Breast epithelium (tissue), 4 donors: ENCODE results near the gene CABP7. TPM values are rescaled to one million over a fixed set of nuclear protein-coding genes. Genes with fewer than 3 reads are reported as not detected.

Source experiments
- DNase-seq, 2 donors: peaks; one replicate each; pipeline ENCODE4 v3.0.0-alpha.2; 2019; ENCODE audit warnings: low spot score in 2 of 2
- H3K27ac ChIP-seq, 2 donors: fragments of 200-600 bp; sonication (generic) in 1 of 2; one replicate each; pipeline ENCODE4 v1.5.1; 2016 to 2019; ENCODE audit warnings: mild to moderate bottlenecking in 1 of 2
- H3K27me3 ChIP-seq, 2 donors: fragments of 200-600 bp; sonication (generic) in 1 of 2; one replicate each; pipeline versions ENCODE4 v1.5.1 to v1.6.0; 2017 to 2019; ENCODE audit warnings: control low read depth in 1 of 2, mild to moderate bottlenecking in 1 of 2
- H3K36me3 ChIP-seq: fragments of 200-600 bp; one replicate; pipeline ENCODE4 v1.5.1; 2019
- H3K4me1 ChIP-seq, 2 donors: fragments of 200-600 bp; sonication (generic); one replicate each; pipeline ENCODE4 v1.5.1; 2016 to 2019; ENCODE audit warnings: control low read depth in 1 of 2
- H3K4me3 ChIP-seq, 3 donors: fragments of 200-600 bp; sonication (generic); 1 replicate in 2 of 3; 2 replicates in 1 of 3; pipeline ENCODE4 v1.5.1; 2016 to 2019; ENCODE audit warnings: mild to moderate bottlenecking in 3 of 3, moderate library complexity in 2 of 3
- H3K9me3 ChIP-seq, 2 donors: fragments of 200-600 bp; sonication (generic) in 1 of 2; one replicate each; pipeline ENCODE4 v1.5.1; 2016 to 2019; ENCODE audit warnings: control low read depth in 1 of 2
- POLR2A ChIP-seq: fragments of 450-650 bp; IDR thresholded peaks from one replicate; pipeline ENCODE4 v1.6.1; 2016; ENCODE audit warnings: antibody characterized with exemption, mild to moderate bottlenecking, moderate library complexity
- POLR2AphosphoS5 ChIP-seq, 3 donors: sonication (generic); formaldehyde crosslinking; IDR thresholded peaks; one replicate each; pipeline ENCODE4 v1.6.1; 2017; ENCODE audit warnings: antibody characterized with exemption in 3 of 3
- intact Hi-C: fragments of 100-400 bp; cut with DNase I; formaldehyde crosslinking; loops from one replicate; pipeline ENCODE4 v1.15.1; 2023; ENCODE audit warnings: low total_unique reads
- total RNA-seq, 3 donors: library from RNA; depleted of rRNA; stranded (reverse); fragments of >200 nt; gene quantifications; one replicate each; pipeline ENCODE4 v1.1.0, GENCODE V29; 2016
- TF ChIP-seq, protein P1 (sequence below), 3 donors: fragments of 450-650 bp; IDR thresholded peaks; one replicate each; pipeline ENCODE4 v1.5.1; 2016 to 2017; ENCODE audit warnings: antibody characterized with exemption in 3 of 3, mild to moderate bottlenecking in 3 of 3, moderate library complexity in 3 of 3

CABP7 gene
- total RNA-seq, 3 donors from 2014 or later: not detected

DNA sequence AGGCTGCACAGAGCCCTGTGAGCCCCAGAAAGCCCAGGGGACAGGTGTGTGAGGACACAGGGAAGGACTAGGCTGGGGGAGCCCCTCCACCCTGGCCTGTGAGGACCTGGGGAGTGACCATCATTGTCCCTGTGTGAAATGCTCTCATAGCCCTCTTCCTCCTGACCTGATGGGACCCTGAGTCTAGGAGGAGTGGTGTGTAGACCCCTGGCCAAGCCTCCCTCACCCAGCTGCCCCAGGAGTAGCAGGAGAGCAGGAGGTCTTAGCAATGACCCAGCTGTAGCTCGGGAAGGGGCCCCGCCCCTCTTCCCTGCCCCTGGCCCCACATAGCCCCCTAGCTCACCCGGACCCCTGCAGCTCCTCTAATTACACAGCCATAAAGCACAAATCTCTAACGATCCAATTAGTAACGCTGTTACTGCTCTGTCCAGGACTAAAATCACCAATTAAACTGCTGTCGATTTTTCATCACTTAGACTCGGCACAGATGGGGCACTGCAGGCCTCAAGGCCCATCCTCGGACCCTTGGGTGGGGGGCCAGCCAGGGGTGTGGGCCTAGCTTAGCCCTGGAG lies 6.6 kb upstream of the CABP7 start:
- DNase-seq: no peak
- H3K27me3 ChIP-seq: peaks cover 0 to 9% of the 10 kb centered on the region in 2 donors
- H3K9me3 ChIP-seq: no peaks in the 10 kb centered on the region
- H3K36me3 ChIP-seq: no peaks in the 10 kb centered on the region
- intact Hi-C loops: loop anchor here (5.0 kb wide), 1 partner anchor 789 kb away; no protein-coding TSS in a partner anchor
- H3K4me3 ChIP-seq: no peak overlapping the region
- TF ChIP-seq, protein P1, sequence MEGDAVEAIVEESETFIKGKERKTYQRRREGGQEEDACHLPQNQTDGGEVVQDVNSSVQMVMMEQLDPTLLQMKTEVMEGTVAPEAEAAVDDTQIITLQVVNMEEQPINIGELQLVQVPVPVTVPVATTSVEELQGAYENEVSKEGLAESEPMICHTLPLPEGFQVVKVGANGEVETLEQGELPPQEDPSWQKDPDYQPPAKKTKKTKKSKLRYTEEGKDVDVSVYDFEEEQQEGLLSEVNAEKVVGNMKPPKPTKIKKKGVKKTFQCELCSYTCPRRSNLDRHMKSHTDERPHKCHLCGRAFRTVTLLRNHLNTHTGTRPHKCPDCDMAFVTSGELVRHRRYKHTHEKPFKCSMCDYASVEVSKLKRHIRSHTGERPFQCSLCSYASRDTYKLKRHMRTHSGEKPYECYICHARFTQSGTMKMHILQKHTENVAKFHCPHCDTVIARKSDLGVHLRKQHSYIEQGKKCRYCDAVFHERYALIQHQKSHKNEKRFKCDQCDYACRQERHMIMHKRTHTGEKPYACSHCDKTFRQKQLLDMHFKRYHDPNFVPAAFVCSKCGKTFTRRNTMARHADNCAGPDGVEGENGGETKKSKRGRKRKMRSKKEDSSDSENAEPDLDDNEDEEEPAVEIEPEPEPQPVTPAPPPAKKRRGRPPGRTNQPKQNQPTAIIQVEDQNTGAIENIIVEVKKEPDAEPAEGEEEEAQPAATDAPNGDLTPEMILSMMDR (IDR thresholded peaks at IDR 0.05): no peak
- TF ChIP-seq POLR2A (no peak), POLR2AphosphoS5 (IDR thresholded peaks at IDR 0.05) (no peak)
- H3K4me1 ChIP-seq: no peaks in the 10 kb centered on the region
- H3K27ac ChIP-seq: no peak overlapping the region

DNA sequence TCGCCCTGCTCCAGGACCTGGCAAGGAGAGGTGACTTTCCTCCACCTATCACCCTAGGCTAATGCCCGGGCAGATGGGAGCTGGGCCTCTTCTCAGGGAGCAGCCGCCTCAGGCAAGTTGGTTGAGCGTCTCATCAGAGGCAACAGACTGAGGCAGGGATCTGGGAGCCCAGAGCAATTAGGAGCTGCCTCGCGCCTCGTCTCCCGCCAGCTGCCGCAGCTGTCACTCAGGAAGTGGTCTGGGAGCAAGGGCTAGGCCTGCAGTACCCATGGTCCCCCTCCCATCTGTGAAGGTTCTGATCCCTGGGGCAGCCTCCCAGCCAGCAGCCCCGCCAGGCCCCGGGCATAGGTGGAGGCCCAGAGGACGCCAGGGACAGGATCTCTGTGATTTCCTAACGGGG lies 4.6 kb upstream of the CABP7 start:
- TF ChIP-seq POLR2A: no peak
- TF ChIP-seq, protein P1 (IDR thresholded peaks at IDR 0.05): no peak
- Histone ChIP-seq H3K4me3 (no peak overlapping the region), H3K27ac (no peak overlapping the region), H3K9me3 (no peaks in the 10 kb centered on the region), H3K4me1 (no peaks in the 10 kb centered on the region), H3K27me3 (peaks cover under 1 to 26% of the 10 kb centered on the region in 2 donors), H3K36me3 (no peaks in the 10 kb centered on the region)
- intact Hi-C loops: no loop called here
- DNase-seq: no peak

DNA sequence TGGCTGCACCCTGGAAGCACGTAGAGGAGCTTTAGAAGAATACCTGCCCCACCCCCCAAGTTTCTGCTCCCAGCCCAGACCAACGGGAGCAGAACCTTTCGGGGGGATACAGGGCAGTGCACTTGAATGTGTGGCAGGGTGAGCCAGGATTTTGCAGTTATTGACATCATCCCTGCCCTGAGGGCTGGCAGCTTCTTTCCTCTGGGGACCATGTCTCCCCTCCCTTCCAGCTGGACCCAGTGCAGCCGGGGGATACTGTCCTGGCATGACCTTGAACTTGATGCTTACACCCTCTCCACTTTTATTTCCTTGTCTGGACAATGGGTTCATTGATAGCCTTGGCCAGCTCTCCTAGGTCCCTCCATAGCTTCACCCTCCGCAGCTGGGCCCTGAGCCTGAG lies 4.1 kb upstream of the CABP7 start:
- Histone ChIP-seq H3K9me3 (no peaks in the 10 kb centered on the region), H3K4me1 (no peaks in the 10 kb centered on the region), H3K36me3 (no peaks in the 10 kb centered on the region), H3K4me3 (no peak overlapping the region), H3K27me3 (peaks cover 5 to 30% of the 10 kb centered on the region in 2 donors), H3K27ac (no peak overlapping the region)
- no peak for DNase-seq
- TF ChIP-seq, protein P1 (IDR thresholded peaks at IDR 0.05): no peak
- TF ChIP-seq POLR2AphosphoS5 (IDR thresholded peaks at IDR 0.05): no peak
- intact Hi-C loops: no loop called here

DNA sequence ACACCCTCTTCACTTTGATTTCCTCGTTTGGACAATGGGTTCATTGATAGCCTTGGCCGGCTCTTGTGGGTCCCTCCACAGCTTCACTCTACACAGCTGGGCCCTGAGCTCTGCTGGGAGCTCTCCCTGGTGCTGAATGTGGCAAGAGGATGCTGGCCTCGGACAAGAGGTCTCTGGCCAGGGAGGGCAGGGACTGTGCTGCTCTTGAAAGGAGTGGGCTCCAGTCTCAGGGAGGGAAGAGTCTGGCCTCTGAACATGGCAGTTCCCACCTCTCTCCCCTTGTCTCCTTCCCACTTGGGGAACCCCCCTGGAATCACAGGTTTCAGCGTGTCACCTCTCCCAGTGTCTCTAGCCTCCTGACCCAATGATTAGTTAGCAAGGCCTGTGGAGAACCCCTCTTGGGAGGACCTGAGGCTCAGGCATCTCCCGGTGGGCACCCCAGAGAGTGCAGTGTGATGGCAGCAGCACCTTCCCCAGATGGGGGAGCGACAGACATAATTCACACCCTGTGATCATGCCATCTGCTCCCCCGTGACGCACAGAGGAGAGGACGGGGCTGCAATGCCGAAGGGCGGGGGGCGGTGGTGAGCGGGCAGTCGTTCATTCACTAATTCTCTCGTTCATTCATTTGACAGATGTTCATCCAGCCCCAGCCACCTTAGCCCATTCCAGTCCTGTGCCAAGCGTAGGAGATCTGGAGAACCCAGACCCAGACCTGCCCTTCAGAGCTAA lies 2.8 kb upstream of the CABP7 start:
- no peak overlapping the region for H3K27ac ChIP-seq
- DNase-seq: peak in 1 of 2 donors; percentile 40
- H3K4me1 ChIP-seq: no peaks in the 10 kb centered on the region
- no peak overlapping the region for H3K4me3 ChIP-seq
- intact Hi-C loops: no loop called here
- no peaks in the 10 kb centered on the region for H3K9me3 ChIP-seq
- H3K27me3 ChIP-seq: peaks cover 12 to 37% of the 10 kb centered on the region in 2 donors
- no peaks in the 10 kb centered on the region for H3K36me3 ChIP-seq
- TF ChIP-seq POLR2AphosphoS5 (IDR thresholded peaks at IDR 0.05) (no peak), POLR2A (no peak)
- TF ChIP-seq, protein P1 (IDR thresholded peaks at IDR 0.05): no peak

DNA sequence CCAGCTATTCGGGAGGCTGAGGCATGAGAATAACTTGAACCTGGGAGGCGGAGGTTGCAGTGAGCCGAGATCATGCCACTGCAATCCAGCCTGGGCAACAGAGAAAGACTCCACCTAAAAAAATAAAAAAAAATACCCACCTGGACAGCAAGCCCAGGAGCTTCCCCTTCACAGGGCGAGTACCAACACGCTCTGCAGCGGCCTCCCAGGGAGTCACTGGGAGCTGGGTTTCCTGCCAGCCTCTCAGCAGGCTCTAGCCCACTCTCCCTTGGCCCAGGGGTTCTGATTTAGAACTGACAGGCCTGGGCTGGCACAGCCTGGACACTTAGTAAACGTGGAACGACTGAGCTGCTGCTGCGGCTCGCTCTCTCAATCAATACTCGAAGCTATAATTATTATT lies 2.0 kb upstream of the CABP7 start:
- intact Hi-C loops: no loop called here

More for the DNA sequence above, 2.0 kb upstream of the CABP7 start:
- H3K36me3 ChIP-seq: no peaks in the 10 kb centered on the region
- no peaks in the 10 kb centered on the region for H3K9me3 ChIP-seq
- no peak overlapping the region for H3K4me3 ChIP-seq
- DNase-seq: no peak
- H3K27ac ChIP-seq: no peak overlapping the region
- TF ChIP-seq POLR2A (no peak), POLR2AphosphoS5 (IDR thresholded peaks at IDR 0.05) (no peak)
- TF ChIP-seq, protein P1 (IDR thresholded peaks at IDR 0.05): no peak
- no peaks in the 10 kb centered on the region for H3K4me1 ChIP-seq
- peaks cover 12 to 38% of the 10 kb centered on the region in 2 donors for H3K27me3 ChIP-seq
